ENCODE results near the gene EGFR.

Gene EGFR

GRCh38 chr7:55065511-55066229 lies 46.9 kb downstream of the EGFR start:
- no peak for DNase-seq

GRCh38 chr7:55066524-55066923 lies 47.7 kb downstream of the EGFR start:
- no peak for DNase-seq

- no peak for DNase-seq
Measured at GRCh38 chr7:55066938-55067337, 48.1 kb downstream of the EGFR start.

GRCh38 chr7:55067748-55068147 lies 48.9 kb downstream of the EGFR start:
- DNase-seq = no peak

GRCh38 chr7:55069271-55069792 lies 50.5 kb downstream of the EGFR start:
- DNase-seq = no peak

GRCh38 chr7:55070271-55070743 lies 51.5 kb downstream of the EGFR start:
- DNase-seq = no peak

GRCh38 chr7:55070854-55071253 lies 52.0 kb downstream of the EGFR start:
- no peak for DNase-seq

- no peak for DNase-seq
Measured at GRCh38 chr7:55071411-55072175, 52.8 kb downstream of the EGFR start.

- DNase-seq = no peak
Measured at GRCh38 chr7:55072251-55072650, 53.4 kb downstream of the EGFR start.

- no peak for DNase-seq
Measured at GRCh38 chr7:55073051-55073511, 54.3 kb downstream of the EGFR start.

- DNase-seq = no peak
Measured at GRCh38 chr7:55073976-55074528, 55.2 kb downstream of the EGFR start.

GRCh38 chr7:55075464-55076021 lies 56.7 kb downstream of the EGFR start:
- no peak for DNase-seq

- DNase-seq = no peak
Measured at GRCh38 chr7:55077561-55078410, 59.0 kb downstream of the EGFR start.

- no peak for DNase-seq
Measured at GRCh38 chr7:55078465-55079372, 59.9 kb downstream of the EGFR start.

- DNase-seq = no peak
Measured at GRCh38 chr7:55080000-55080623, 61.3 kb downstream of the EGFR start.

- DNase-seq = no peak
Measured at GRCh38 chr7:55081068-55081467, 62.3 kb downstream of the EGFR start.

GRCh38 chr7:55081472-55082227 lies 62.8 kb downstream of the EGFR start:
- DNase-seq = no peak

- no peak for DNase-seq
Measured at GRCh38 chr7:55082228-55082603, 63.4 kb downstream of the EGFR start.

- DNase-seq = no peak
Measured at GRCh38 chr7:55083206-55083605, 64.4 kb downstream of the EGFR start.

GRCh38 chr7:55084307-55084706 lies 65.5 kb downstream of the EGFR start:
- no peak for DNase-seq

Measured in NCI-H446 (cell line).